Effector CD8-positive, alpha-beta T cell (primary cell): ENCODE results near the gene ARID1A.

ENCODE experiments used
- DNase-seq: peaks from one replicate; lab custom pipeline; 2025; lab: John Stamatoyannopoulos, UW

The ARID1A gene

DNA sequence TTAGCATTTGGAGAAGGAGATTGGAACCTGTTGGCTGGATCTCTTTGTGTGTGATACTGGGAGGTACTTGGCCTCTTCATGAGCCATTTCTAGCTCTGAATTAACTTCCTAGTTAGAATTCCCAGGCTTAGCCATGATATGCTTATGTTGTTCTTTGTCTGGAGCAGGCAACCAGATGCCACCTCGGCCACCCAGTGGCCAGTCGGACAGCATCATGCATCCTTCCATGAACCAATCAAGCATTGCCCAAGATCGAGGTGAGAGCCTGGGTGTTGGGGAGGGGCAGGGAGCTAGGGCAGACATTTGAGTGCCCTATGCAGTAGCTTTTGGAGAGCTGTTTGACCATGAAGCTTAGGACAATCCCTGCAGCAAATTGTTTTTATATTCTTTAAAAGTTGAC lies 65.4 kb downstream of the ARID1A start:
- DNase-seq, result no peak

DNA sequence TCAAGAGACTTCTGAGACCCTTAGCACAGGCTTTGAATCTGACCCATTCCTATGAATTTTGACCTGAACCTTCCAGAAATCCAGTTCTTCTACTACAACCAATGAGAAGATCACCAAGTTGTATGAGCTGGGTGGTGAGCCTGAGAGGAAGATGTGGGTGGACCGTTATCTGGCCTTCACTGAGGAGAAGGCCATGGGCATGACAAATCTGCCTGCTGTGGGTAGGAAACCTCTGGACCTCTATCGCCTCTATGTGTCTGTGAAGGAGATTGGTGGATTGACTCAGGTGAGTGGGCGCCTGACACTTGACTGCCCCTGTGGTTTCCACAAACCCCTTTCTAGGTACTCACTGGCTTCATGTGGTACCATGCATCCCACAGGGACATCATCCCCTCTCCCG lies 71.9 kb downstream of the ARID1A start:
- no peak for DNase-seq

DNA sequence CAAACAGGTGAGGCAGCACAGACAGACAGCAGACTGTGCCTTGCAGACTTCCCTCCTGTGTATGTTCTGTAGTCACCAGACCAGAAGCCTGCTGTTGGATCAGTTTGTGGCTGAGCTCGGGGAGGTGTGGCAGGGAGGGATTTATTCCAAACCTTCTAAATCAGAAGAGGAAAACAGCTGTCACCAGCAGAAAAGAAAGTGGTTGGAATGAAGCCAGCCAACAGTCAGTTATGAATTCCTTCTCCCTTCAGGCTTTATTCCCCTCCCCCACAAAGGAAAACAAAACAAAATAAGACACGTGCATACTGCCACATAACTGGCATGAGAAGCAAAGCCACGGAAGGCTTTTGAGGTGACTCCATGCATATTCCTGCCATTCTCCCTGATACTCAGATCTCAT lies 72.9 kb downstream of the ARID1A start:
- no peak for DNase-seq

- no peak for DNase-seq
These were observed 75.4 kb downstream of the ARID1A start for GRCh38 chr1:26771285-26771642.

DNA sequence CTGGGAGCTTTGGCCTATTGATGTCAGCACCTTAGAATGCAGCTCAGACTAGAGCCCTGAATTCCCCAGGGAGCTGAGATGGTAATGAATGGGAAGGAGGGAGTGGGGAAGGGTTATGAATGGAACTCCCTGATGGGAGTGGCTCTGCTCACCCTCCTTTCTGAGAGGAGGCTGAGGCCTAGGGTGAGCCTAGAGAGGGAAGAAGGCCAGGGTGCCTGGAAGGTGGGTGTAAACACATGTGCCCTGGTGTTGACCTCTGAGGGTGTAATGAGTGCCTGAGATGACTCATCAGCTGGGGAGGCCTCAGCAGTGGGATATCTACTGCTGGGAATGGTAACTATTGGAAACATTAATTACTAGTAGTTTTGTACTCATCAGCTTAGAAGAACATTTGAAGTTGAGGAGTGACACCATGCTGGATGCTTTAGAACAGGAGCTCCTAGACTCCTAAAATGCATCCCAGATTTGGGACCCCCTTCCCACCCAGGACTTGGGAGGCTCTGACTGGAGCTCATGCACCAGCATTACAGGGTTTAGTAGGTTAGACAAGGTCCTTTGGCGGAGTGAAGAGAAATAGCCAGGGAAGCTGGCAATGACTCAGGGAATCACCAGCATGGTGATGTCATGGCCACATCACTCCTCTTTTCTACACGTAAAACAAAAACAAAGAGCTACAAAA lies 76.0 kb downstream of the ARID1A start:
- DNase-seq, result no peak

- no peak for DNase-seq
These were observed 76.9 kb downstream of the ARID1A start for GRCh38 chr1:26772687-26773086.

- no peak for DNase-seq
These were observed 78.6 kb downstream of the ARID1A start for GRCh38 chr1:26774462-26774861.

GRCh38 chr1:26775666-26776065 lies 79.9 kb downstream of the ARID1A start:
- DNase-seq, result no peak

DNA sequence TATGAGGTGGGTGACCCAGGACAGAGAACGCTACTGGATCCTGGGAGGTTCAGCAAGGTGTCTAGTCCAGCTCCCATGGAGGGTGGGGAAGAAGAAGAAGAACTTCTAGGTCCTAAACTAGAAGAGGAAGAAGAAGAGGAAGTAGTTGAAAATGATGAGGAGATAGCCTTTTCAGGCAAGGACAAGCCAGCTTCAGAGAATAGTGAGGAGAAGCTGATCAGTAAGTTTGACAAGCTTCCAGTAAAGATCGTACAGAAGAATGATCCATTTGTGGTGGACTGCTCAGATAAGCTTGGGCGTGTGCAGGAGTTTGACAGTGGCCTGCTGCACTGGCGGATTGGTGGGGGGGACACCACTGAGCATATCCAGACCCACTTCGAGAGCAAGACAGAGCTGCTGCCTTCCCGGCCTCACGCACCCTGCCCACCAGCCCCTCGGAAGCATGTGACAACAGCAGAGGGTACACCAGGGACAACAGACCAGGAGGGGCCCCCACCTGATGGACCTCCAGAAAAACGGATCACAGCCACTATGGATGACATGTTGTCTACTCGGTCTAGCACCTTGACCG lies 83.4 kb downstream of the ARID1A start:
- DNase-seq, result no peak

- no peak for DNase-seq
These were observed 84.6 kb downstream of the ARID1A start for GRCh38 chr1:26780344-26780957.

- DNase-seq, result no peak
These were observed 85.5 kb downstream of the ARID1A start for GRCh38 chr1:26781206-26781825.

DNA sequence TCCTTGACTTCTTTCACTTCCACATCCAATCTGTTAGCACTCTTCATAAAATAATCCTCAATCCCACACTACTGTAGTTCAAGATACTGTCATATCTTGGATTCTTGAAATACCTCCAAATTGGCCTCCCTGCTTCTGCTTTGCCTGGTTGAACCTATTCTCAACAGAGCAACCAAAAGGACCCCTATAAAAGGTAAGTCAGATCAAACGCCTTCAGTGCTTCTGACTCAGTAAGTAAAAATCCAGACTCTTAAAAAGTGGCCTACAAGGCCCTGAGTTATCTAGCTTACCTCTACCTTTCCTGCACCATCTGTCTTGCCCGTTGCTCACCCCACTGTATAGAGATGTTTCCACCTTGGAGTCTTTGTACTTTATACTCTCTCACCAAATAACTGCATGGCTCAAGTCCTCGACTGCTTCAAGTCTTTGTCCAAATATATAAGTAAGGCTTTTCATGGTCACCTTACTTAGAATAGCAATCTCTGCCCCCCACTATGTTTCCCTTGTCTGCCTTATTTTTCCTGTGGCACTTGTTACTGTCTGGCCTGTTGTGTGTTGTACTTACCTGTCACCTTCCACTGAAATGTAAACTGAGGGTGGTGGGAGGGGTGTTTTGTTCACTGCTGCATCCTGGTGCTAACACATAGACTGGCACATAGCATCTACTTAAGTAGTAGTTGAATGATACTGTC lies 86.9 kb downstream of the ARID1A start:
- no peak for DNase-seq

- no peak for DNase-seq
These were observed 87.8 kb downstream of the ARID1A start for GRCh38 chr1:26783646-26784022.

DNA sequence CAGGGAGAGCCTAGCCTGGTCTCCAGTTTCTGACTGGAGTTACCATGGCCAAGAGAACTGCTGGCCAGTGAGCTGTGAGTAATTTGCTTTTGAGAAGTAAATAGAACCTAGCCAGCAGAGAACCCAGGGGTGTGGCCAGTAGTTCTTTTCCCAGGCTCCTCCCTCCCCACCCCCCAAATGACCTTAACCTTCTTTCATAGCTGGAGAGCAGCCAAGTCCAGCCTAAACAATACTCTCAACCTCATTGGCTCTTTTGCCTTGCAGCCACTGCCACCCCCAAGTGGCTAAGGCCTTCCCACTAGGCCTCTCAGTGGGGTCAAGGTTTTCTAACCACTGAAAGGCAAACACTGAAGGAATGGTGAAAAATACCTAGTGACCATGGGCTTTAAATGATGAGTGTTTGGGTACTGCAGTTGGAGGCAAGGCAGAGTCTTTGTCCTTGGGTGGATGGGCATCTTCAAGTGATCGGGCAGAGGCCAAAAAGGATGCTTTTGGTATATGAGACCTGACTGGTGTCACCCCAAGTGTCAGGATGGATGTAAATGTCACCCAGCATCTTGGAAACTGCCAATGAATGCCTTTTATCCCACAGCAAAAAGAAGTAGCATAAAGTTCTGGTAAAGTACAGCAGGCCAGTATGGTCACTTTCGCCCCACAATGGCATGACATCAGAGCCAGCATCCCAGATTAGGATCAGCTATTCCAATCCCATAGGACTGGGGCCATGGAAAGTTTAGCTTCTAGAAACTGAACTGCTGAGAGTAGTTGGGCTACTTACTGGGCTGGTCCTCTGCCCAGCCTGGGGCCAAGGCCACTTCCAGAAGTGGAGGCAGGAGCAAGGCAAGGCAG lies 88.4 kb downstream of the ARID1A start:
- no peak for DNase-seq

- no peak for DNase-seq
These were observed 89.1 kb downstream of the ARID1A start for GRCh38 chr1:26784886-26785285.

DNA sequence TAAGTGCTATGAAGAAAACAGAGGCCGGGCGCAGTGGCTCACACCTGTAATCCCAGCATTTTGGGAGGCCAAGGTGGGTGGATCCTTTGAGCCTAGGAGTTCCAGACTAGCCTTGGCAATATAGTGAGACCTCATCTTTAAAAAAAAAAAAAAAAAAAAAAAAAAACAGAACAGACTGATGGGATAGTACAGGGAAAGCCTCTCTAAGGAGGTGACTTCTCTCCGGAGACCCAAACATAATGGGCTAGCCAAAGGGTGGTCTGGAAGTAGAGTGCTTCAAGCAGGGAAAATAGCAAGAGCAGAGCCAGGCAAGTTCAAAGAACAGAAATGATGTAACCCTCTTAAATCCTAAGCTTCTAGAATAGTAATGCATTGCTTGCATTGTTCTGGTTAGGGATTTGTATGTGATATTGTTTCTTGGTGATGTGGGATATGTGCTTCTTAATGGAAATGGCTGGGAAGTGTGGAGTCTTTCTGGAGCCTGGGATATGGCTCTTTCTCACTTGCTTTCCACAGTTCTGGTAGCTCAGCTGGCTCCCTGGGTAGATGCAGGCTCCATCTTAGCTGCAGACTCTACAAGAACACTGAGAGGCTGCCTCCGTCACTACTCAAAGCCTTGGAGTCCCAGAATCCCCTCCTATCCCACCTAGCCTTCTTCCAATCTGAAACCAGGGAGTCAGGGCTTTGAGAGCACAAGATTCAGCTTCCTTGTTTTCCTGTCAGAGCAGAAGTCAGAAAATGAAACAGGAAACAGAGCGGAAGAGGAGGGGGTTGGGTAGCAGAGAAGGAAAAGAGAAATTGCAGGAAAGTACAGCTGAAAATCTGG lies 90.0 kb downstream of the ARID1A start:
- no peak for DNase-seq

- DNase-seq, result no peak
These were observed 90.9 kb downstream of the ARID1A start for GRCh38 chr1:26786437-26787380.

DNA sequence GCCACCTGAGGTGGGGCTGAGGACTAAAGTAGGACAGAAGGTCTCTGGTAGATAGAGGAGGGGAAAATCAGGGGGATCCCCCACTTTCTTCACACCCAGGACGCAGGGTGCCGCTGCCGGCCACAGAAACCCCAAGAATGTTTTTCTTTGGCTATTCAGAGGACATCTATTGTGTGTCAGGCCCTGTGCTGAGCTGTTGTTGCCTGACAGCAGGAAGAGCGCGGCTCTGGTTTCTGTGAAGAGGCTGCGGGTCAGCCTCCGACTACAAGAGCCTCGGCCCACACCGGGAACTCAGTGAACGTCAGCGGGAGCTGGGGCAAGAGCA lies 91.5 kb downstream of the ARID1A start:
- no peak for DNase-seq

DNA sequence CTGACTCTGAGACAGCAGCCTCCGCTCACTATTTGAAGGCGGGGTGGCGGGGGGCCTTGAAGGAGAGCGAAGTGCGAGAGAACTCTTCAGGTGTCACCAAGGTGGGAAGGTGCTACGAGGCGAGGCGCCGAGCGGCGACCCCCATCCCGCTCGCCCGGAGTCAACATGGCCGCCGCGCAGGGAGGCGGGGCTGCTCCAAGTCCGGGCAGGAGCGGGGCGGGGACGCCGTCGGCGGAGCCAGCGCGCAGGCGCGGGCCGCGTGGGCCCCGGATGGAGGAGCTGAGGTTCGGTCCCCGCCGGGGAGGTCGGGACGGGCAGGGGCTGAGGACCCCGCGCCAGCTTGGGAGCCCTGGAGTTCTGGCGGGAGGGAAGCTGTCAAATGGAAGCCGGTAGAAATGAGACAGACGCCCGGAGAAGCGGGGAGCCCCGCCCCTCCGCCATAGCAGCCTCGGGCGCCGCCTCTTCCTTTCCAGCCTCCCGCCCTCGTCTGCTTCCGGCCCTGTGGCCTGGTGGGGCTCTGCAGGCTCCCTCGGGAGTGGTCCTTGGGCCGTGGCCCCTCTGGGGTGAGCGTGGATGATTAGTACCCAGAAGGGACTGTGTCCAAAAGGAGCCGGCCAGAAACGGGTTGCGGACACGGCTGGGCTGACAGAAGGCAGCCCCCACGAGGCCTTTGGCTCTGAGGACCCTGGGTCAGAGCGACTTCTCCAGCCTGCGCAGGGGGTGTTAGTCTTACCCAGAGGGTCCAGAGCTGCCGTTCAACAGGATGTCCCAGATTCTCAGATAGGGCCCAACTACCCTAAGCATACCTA lies 92.1 kb downstream of the ARID1A start, which contains the start of gene PIGV:
Gene PIGV, plus strand, starts transcription at position 245 of the 809 bp plus-strand sequence. CDS start 2,866 bp downstream, outside the sequence.
- peak; percentile 79 for DNase-seq
